SU-DHL-6 (cell line): ENCODE measurements around the gene BEND7.

Experiments used
- H2AFZ ChIP-seq: fragments of 200-600 bp; sonication (generic); 2 replicates; pipeline ENCODE4 v1.6.1; 2014; ENCODE audit warnings: low read depth, mild to moderate bottlenecking, moderate library complexity, mixed read lengths, antibody characterized with exemption, low read length; ENCODE audit not compliant: severe bottlenecking
- H3F3A ChIP-seq: fragments of 200-600 bp; shearing (Covaris generic); 2 replicates; pipeline ENCODE4 v1.6.0; 2016; ENCODE audit warnings: antibody characterized with exemption, mild to moderate bottlenecking; ENCODE audit not compliant: insufficient read depth
- H3K27ac ChIP-seq: fragments of 200-600 bp; sonication (generic); 2 replicates; pipeline ENCODE4 v1.5.1; 2016; ENCODE audit warnings: low read depth, mild to moderate bottlenecking, low read length, moderate library complexity, mixed read lengths
- H3K27me3 ChIP-seq: fragments of 200-600 bp; sonication (generic), shearing (Covaris generic); 2 replicates; pipeline ENCODE4 v1.6.0; 2014; ENCODE audit warnings: mild to moderate bottlenecking, low read length
- H3K36me3 ChIP-seq: fragments of 200-600 bp; sonication (generic); 2 replicates; pipeline ENCODE4 v1.6.1; 2014; ENCODE audit warnings: mild to moderate bottlenecking, low read length, mixed read lengths
- H3K4me2 ChIP-seq: fragments of 300-600, 200-600 bp; shearing (Covaris generic), sonication (generic); 2 replicates; pipeline ENCODE4 v1.6.0; 2014; ENCODE audit warnings: low read length, low read depth, mild to moderate bottlenecking; ENCODE audit not compliant: poor library complexity, severe bottlenecking
- H3K4me3 ChIP-seq: fragments of 200-600 bp; sonication (generic); 2 replicates; pipeline ENCODE4 v1.5.1; 2014; ENCODE audit warnings: antibody characterized with exemption, low read length, mild to moderate bottlenecking, mixed read lengths; ENCODE audit not compliant: insufficient read depth, poor library complexity, severe bottlenecking
- H3K79me2 ChIP-seq: fragments of 200-600 bp; sonication (generic); 2 replicates; pipeline ENCODE4 v1.6.1; 2014; ENCODE audit warnings: mild to moderate bottlenecking, low read length, moderate library complexity; ENCODE audit not compliant: insufficient read depth
- H3K9ac ChIP-seq: fragments of 200-600 bp; sonication (generic); 2 replicates; pipeline ENCODE4 v1.7.0; 2014; ENCODE audit warnings: mild to moderate bottlenecking, low read length
- H3K9me2 ChIP-seq: fragments of 200-600 bp; sonication (generic); replicated peaks from 2 replicates; pipeline ENCODE4 v1.6.1; 2014; ENCODE audit warnings: low read length; ENCODE audit not compliant: insufficient read depth
- H3K9me3 ChIP-seq: fragments of 200-600 bp; sonication (generic); 2 replicates; pipeline ENCODE4 v1.6.1; 2014; ENCODE audit warnings: low read length, mixed read lengths; ENCODE audit not compliant: insufficient read depth
- H4K20me1 ChIP-seq: fragments of 200-600 bp; sonication (generic); 2 replicates; pipeline ENCODE4 v1.6.1; 2014; ENCODE audit warnings: low read depth, mild to moderate bottlenecking, antibody characterized with exemption, low read length, moderate library complexity, mixed read lengths
- CTCF ChIP-seq: fragments of 200-600 bp; sonication (generic); IDR thresholded peaks from one replicate; pipeline ENCODE4 v1.5.1; 2017; ENCODE audit warnings: antibody characterized with exemption, mild to moderate bottlenecking, low read length, moderate library complexity; ENCODE audit not compliant: insufficient read depth, poor library complexity, severe bottlenecking
- EZH2phosphoT487 ChIP-seq: fragments of 200-600 bp; sonication (generic), shearing (Covaris generic); conservative IDR thresholded peaks from 2 replicates; pipeline ENCODE4 v1.6.1; 2018; ENCODE audit warnings: mild to moderate bottlenecking, antibody characterized with exemption, low read length, moderate library complexity, mixed read lengths

BEND7 gene

GRCh38 chr10:13473986-13474385 lies 54.8 kb downstream of the BEND7 start:
- Histone ChIP-seq H3K36me3 (no peaks in the 10 kb centered on the region), H3F3A (no peaks in the 10 kb centered on the region), H3K79me2 (no peaks in the 10 kb centered on the region), H3K9me3 (no peaks in the 10 kb centered on the region), H2AFZ (no peak overlapping the region), H3K9ac (no peak overlapping the region), H3K27ac (no peak overlapping the region), H4K20me1 (no peaks in the 10 kb centered on the region), H3K4me3 (no peak overlapping the region), H3K4me2 (no peak overlapping the region), H3K27me3 (no peaks in the 10 kb centered on the region), H3K9me2 (no peaks in the 10 kb centered on the region)
- TF ChIP-seq CTCF (no peak), EZH2phosphoT487 (no peak)

GRCh38 chr10:13472359-13472758 lies 56.5 kb downstream of the BEND7 start:
- Histone ChIP-seq H3K79me2 (no peaks in the 10 kb centered on the region), H2AFZ (no peak overlapping the region), H3F3A (no peaks in the 10 kb centered on the region), H3K9ac (no peak overlapping the region), H3K4me2 (no peak overlapping the region), H3K9me2 (no peaks in the 10 kb centered on the region), H3K4me3 (no peak overlapping the region), H3K36me3 (no peaks in the 10 kb centered on the region), H4K20me1 (no peaks in the 10 kb centered on the region), H3K9me3 (no peaks in the 10 kb centered on the region), H3K27ac (no peak overlapping the region), H3K27me3 (no peaks in the 10 kb centered on the region)
- no peak for TF ChIP-seq CTCF
- no peak for TF ChIP-seq EZH2phosphoT487

- Histone ChIP-seq H3K27ac (no peak overlapping the region), H3K4me3 (no peak overlapping the region), H3F3A (no peaks in the 10 kb centered on the region), H3K9me2 (no peaks in the 10 kb centered on the region), H3K79me2 (no peaks in the 10 kb centered on the region), H3K9ac (no peak overlapping the region), H2AFZ (no peak overlapping the region), H3K9me3 (no peaks in the 10 kb centered on the region), H3K36me3 (no peaks in the 10 kb centered on the region), H4K20me1 (no peaks in the 10 kb centered on the region), H3K27me3 (no peaks in the 10 kb centered on the region), H3K4me2 (no peak overlapping the region)
- TF ChIP-seq CTCF (no peak), EZH2phosphoT487 (no peak)
Measured at GRCh38 chr10:13470270-13470669, 58.5 kb downstream of the BEND7 start.
